Keratinocyte (primary cell): ENCODE results near the gene GOLGB1.

Experiments
- CTCF ChIP-seq, 3 experiments: IDR thresholded peaks in 1 of 3; conservative IDR thresholded peaks in 1 of 3; optimal IDR thresholded peaks in 1 of 3; 2 replicates in 2 of 3; 3 replicates in 1 of 3; pipeline versions ENCODE3 to v1.5.1; 2011; ENCODE audit warnings: low read length in 3 of 3, mild to moderate bottlenecking in 3 of 3, moderate library complexity in 2 of 3, control low read depth in 1 of 3, inconsistent platforms in 1 of 3; ENCODE audit not compliant: insufficient read depth in 2 of 3; ENCODE audit errors: extremely low read depth in 1 of 3
- EZH2 ChIP-seq: IDR thresholded peaks from one replicate; pipeline ENCODE4 v1.6.1; 2012; ENCODE audit warnings: inconsistent platforms, mild to moderate bottlenecking, low read length, moderate library complexity

GRCh38 chr3:121710347-121710746 lies 39.2 kb downstream of the GOLGB1 start:
- TF ChIP-seq CTCF (optimal IDR thresholded peaks at IDR 0.05 in 1 of 3, IDR thresholded peaks at IDR 0.05 in 1 of 3, conservative IDR thresholded peaks at IDR 0.05 in 1 of 3; ENCODE audit: extremely low read depth in 1 of 3, insufficient read depth in 2 of 3, low read length in 3 of 3) (no peak), EZH2 (no peak)
